ENCODE data around the gene ZNF827.

Gene ZNF827

GRCh38 chr4:145933134-145933533 lies 5.5 kb downstream of the ZNF827 start:
- no peak for DNase-seq (ENCODE audit: low spot score)

GRCh38 chr4:145931403-145931802 lies 7.2 kb downstream of the ZNF827 start:
- no peak for DNase-seq (ENCODE audit: low spot score)

DNA sequence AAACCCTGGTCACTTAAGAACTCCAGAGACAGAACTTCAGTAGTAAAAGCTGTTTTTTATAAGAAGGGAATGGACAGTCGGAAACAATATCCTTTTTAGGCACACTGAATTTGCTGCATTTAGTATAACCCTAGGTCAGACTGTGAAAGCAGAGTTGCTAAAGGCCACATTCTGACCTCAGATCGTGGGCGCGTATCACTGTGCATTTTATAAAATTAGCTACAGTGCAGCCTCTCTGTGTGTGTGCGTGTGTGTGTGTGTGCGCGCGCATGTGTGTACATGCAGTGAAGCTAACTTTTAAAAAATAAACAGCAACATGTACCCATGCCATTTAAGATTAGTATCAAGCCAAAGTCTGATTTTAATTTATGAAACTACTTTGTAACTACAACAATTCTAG lies 8.0 kb downstream of the ZNF827 start:
- no peak for DNase-seq (ENCODE audit: low spot score)

DNA sequence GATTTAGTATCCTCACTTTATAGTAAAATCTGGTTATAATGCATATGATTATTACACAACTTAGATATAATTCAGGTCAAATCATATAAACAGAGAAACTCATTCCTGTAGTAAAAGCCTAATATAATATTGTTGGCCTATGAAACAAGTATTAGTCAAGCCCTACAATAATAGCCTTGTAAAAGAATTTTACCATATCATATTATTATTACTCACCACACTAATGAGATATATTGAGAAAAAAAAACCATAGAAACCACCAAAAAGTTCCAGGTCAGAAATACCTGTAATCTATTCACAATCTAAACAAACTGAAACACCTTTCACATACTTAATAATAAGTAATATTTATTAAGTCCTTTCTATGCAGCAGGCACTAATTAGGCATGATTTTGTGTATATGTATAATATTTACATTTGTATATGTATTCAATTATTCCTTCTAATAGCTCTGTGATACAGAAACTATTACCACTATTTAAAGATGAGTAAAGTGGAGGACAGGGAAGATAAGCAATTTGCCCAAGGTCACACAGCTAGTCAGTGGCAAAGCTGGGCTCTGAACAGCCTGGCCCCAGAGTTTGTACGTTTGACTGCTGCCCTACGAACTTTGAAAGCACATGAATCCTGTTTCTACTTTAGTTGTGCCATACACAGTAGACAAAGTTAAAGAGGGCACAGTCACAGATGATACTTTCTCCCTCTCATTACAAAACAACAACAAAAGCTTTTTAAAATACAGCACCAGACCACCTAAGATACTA lies 9.0 kb downstream of the ZNF827 start:
- no peak for DNase-seq (ENCODE audit: low spot score)

- no peak for DNase-seq (ENCODE audit: low spot score)
Measured at GRCh38 chr4:145928748-145929147, 9.9 kb downstream of the ZNF827 start.

DNA sequence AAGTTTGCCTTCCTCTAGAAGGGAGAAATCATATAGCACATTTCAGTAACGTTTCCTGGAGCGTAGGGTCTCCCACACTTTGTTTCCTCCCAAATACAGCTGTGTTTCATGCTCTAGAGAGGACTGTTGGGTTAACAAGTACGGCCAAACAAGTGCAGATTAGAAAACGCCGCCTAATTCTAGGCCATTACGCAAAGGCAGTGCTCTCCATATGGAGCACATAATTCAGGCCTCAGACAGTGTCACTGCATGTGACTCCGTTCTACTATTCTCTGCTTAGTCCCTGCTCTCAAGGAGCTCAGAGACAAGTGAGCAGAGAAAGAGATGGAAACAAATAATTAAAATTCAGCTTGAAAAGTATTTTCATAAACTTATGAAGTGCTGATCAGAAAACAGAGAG lies 11.6 kb downstream of the ZNF827 start:
- DNase-seq (ENCODE audit: low spot score): no peak

DNA sequence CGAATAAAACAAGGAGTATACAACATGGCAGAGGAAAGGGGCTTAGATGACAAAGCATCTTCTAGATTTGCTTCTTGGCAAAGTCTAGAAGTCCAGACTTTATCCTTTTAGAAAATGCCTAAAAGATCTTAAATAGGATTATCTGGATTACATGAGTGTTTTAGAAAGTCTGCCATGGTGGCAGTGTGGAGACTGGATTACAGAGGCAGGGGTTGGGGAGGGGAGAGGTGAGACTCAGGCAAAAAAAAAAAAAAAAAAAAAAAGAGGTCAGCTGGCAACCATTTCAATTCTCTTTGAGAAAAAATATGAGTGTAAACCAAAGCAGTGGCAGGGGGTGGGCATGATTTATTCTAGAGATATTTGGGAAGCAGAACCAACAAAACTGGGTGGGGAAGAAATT lies 17.4 kb downstream of the ZNF827 start:
- no peak for DNase-seq (ENCODE audit: low spot score)

- DNase-seq (ENCODE audit: low spot score): no peak
Measured at GRCh38 chr4:145920205-145920604, 18.4 kb downstream of the ZNF827 start.

- no peak for DNase-seq (ENCODE audit: low spot score)
Measured at GRCh38 chr4:145912376-145912775, 26.2 kb downstream of the ZNF827 start.

- no peak for DNase-seq (ENCODE audit: low spot score)
Measured at GRCh38 chr4:145909773-145910172, 28.9 kb downstream of the ZNF827 start.

DNA sequence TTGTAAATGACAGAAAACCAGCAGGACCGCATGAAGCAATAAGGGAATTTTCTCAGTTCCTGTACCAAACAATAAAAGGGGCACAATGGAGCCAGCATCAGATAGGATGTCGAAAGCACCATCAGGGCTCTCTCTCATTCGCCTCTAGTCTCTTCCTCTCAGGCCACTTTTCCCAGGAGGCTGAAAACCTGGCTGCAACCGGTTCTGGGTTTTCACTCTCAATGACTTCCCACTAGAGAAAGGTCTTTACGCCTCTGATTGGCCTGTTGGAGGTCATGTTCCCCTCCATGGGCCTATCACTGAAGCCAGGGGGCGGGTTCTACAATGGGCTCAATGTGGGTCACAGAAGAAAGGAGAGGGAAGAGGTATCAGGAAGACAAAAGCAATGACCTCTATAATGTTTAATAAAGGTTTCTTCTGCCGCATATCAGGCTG lies 29.3 kb downstream of the ZNF827 start:
- DNase-seq (ENCODE audit: low spot score): peak; percentile 63

DNA sequence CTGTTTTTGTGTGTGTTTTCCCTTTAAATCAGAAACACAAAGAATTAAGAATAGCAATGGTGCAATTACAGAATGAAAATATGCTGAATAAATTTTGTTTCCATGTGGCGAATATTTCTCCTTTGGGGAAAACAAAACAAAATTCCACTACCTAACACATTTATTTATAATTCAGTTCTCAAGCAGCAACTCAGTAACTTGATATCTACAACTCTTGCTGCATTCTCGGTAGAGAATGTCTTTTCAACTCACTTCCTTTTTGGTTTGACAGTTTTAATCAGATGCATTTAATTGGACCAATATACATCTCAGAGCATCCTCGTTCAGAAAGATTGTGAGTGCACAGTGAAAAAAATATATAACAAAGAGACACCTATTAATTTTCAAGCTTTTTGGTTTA lies 30.8 kb downstream of the ZNF827 start:
- DNase-seq (ENCODE audit: low spot score): no peak

- no peak for DNase-seq (ENCODE audit: low spot score)
Measured at GRCh38 chr4:145907390-145907789, 31.2 kb downstream of the ZNF827 start.

GRCh38 chr4:145904413-145905177 lies 34.0 kb downstream of the ZNF827 start:
- DNase-seq (ENCODE audit: low spot score): no peak

DNA sequence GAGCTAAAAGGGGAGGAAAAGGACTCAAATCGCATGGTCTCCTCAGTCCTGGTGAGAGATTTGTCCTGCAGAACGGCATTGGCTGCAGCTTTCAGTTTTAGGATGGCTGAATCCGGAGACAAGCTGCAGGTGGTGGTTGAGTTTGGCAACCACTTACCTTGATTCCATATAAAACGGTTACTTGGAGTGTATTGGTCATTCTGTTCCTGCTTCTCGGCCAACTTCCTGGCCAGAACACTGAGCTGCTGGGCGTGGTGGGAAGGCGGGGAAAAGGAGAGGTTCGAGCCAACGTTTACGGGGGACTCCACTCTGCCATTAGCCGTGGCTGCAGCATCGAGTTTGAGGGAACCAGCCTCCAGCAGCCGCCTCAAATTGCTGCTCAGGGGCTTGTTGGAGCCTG lies 36.1 kb downstream of the ZNF827 start:
- no peak for DNase-seq (ENCODE audit: low spot score)

GRCh38 chr4:145899886-145900460 lies 38.6 kb downstream of the ZNF827 start:
- no peak for DNase-seq (ENCODE audit: low spot score)

DNA sequence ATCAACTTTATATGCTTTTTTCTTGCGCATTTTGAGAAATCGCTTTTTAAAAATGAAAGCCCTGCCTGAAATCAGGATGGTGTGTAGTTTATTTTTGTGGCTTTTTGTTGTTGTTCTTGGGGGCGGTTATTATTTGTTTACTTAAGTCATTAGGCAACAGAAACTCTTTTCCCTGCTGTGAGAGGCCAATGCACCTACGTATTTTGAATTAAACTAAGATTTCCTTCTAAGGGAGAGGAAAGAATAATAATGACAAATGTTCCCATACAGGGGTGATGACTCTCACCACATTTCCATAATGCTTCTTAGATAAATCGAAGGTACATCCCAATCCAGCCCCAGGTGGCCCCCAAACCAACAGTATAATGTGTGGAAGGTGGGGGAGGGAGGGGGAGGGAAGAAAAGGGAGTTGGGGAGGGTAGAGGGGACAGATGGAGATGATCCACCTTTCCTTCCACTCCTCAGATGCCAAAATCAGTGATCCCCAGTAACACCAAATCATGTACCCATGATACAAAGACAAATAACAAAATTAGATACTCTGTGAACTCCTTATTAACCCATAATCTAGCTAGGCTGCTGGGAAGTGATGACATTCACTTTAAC lies 39.6 kb downstream of the ZNF827 start:
- DNase-seq (ENCODE audit: low spot score): no peak

GRCh38 chr4:145898466-145898865 lies 40.2 kb downstream of the ZNF827 start:
- DNase-seq (ENCODE audit: low spot score): no peak

DNA sequence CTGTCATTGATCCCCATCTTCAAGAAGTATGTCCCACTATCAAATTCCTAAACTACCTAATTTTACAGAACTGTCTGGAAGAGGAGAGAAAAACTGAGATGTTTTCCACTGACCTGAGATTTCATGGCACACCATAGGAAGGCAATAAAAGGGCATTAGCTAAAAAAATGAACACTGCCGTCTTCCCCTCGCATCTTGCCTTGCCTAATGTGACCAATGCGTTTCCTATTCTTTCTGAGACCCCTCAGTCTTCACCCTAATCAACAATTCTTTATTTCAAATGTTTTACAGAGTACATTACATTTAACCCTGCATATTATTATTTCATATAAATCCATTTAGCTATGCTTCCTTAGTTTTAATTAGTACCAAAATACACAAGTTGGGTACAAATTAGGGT lies 43.6 kb downstream of the ZNF827 start:
- no peak for DNase-seq (ENCODE audit: low spot score)

GRCh38 chr4:145891958-145892357 lies 46.7 kb downstream of the ZNF827 start:
- DNase-seq (ENCODE audit: low spot score): no peak

- DNase-seq (ENCODE audit: low spot score): no peak
Measured at GRCh38 chr4:145890689-145891088, 47.9 kb downstream of the ZNF827 start.

- no peak for DNase-seq (ENCODE audit: low spot score)
Measured at GRCh38 chr4:145888393-145888792, 50.2 kb downstream of the ZNF827 start.

Measured in germinal center (tissue), 1 donor.